Measurements from ENCODE around the gene HEY2.

Gene HEY2

GRCh38 chr6:125746019-125746414 is 3.4 kb upstream of the HEY2 start:
- TF ChIP-seq CTCF (IDR thresholded peaks at IDR 0.05; ENCODE audit: low read depth, low read length, poor library complexity, severe bottlenecking) (no peak), EZH2phosphoT487 (IDR thresholded peaks at IDR 0.05; ENCODE audit: borderline replicate concordance, low read length) (no peak)
- H3K9me2 ChIP-seq (replicated peaks; ENCODE audit: control insufficient read depth, low read length), result no peaks in the 10 kb centered on the region
- 0 out of 2 replicates have a peak overlapping the region, but pooled peaks have one; percentile 88 for H3K4me3 ChIP-seq (ENCODE audit: low read length)
- peaks cover 51% of the 10 kb centered on the region for H3K27me3 ChIP-seq (ENCODE audit: control insufficient read depth, low read length)
- no peak overlapping the region for H3K27ac ChIP-seq (ENCODE audit: low read depth, low read length)
- H3K9me3 ChIP-seq (ENCODE audit: control insufficient read depth, insufficient read depth, low read length), result no peaks in the 10 kb centered on the region
- H4K20me1 ChIP-seq (ENCODE audit: control insufficient read depth, insufficient read depth, low read depth, low read length), result no peaks in the 10 kb centered on the region
- H3K4me2 ChIP-seq (ENCODE audit: low read length), result peak overlapping the region; percentile 93
- H3K4me1 ChIP-seq (ENCODE audit: control insufficient read depth, low read length), result peaks cover 52% of the 10 kb centered on the region
- peaks cover 3% of the 10 kb centered on the region; the same call in 1 of the 2 replicates for H3K79me2 ChIP-seq (ENCODE audit: control insufficient read depth, low read length)
- H3K36me3 ChIP-seq (ENCODE audit: control insufficient read depth, low read length), result no peaks in the 10 kb centered on the region; the same call in 1 of the 2 replicates
- H3F3A ChIP-seq (ENCODE audit: control insufficient read depth, insufficient read depth), result peaks cover 11% of the 10 kb centered on the region

- peaks cover 60% of the 10 kb centered on the region for H3K4me1 ChIP-seq (ENCODE audit: control insufficient read depth, low read length)
- H4K20me1 ChIP-seq (ENCODE audit: control insufficient read depth, insufficient read depth, low read depth, low read length), result no peaks in the 10 kb centered on the region
- no peak; the same call in none of the 2 replicates for TF ChIP-seq EZH2phosphoT487 (IDR thresholded peaks at IDR 0.05; ENCODE audit: borderline replicate concordance, low read length)
- peak; percentile 41 for TF ChIP-seq CTCF (IDR thresholded peaks at IDR 0.05; ENCODE audit: low read depth, low read length, poor library complexity, severe bottlenecking)
- peaks cover 58% of the 10 kb centered on the region for H3K27me3 ChIP-seq (ENCODE audit: control insufficient read depth, low read length)
- peaks cover 3% of the 10 kb centered on the region; the same call in 1 of the 2 replicates for H3K79me2 ChIP-seq (ENCODE audit: control insufficient read depth, low read length)
- H3K36me3 ChIP-seq (ENCODE audit: control insufficient read depth, low read length), result no peaks in the 10 kb centered on the region; the same call in 1 of the 2 replicates
- peak overlapping the region; percentile 93 for H3K4me2 ChIP-seq (ENCODE audit: low read length)
- peak overlapping the region; percentile 88 for H3K4me3 ChIP-seq (ENCODE audit: low read length)
- H3K9me2 ChIP-seq (replicated peaks; ENCODE audit: control insufficient read depth, low read length), result no peaks in the 10 kb centered on the region
- no peaks in the 10 kb centered on the region for H3K9me3 ChIP-seq (ENCODE audit: control insufficient read depth, insufficient read depth, low read length)
- H3F3A ChIP-seq (ENCODE audit: control insufficient read depth, insufficient read depth), result peaks cover 15% of the 10 kb centered on the region
- peak overlapping the region; percentile 40 for H3K27ac ChIP-seq (ENCODE audit: low read depth, low read length)
Observed at GRCh38 chr6:125746731-125747588, 2.5 kb upstream of the HEY2 start.

GRCh38 chr6:125747589-125748405 is 1.6 kb upstream of the HEY2 start:
- H3K27ac ChIP-seq (ENCODE audit: low read depth, low read length), result peak overlapping the region; percentile 40
- no peaks in the 10 kb centered on the region for H3K9me3 ChIP-seq (ENCODE audit: control insufficient read depth, insufficient read depth, low read length)
- no peaks in the 10 kb centered on the region for H3K9me2 ChIP-seq (replicated peaks; ENCODE audit: control insufficient read depth, low read length)
- H3K4me2 ChIP-seq (ENCODE audit: low read length), result peak overlapping the region; percentile 93
- peaks cover 3% of the 10 kb centered on the region; the same call in 1 of the 2 replicates for H3K79me2 ChIP-seq (ENCODE audit: control insufficient read depth, low read length)
- peak overlapping the region; percentile 88 for H3K4me3 ChIP-seq (ENCODE audit: low read length)
- H3K4me1 ChIP-seq (ENCODE audit: control insufficient read depth, low read length), result peaks cover 60% of the 10 kb centered on the region
- H3F3A ChIP-seq (ENCODE audit: control insufficient read depth, insufficient read depth), result peaks cover 15% of the 10 kb centered on the region
- H3K27me3 ChIP-seq (ENCODE audit: control insufficient read depth, low read length), result peaks cover 62% of the 10 kb centered on the region
- H4K20me1 ChIP-seq (ENCODE audit: control insufficient read depth, insufficient read depth, low read depth, low read length), result no peaks in the 10 kb centered on the region
- no peaks in the 10 kb centered on the region; the same call in 1 of the 2 replicates for H3K36me3 ChIP-seq (ENCODE audit: control insufficient read depth, low read length)
- TF ChIP-seq CTCF (IDR thresholded peaks at IDR 0.05; ENCODE audit: low read depth, low read length, poor library complexity, severe bottlenecking) (no peak), EZH2phosphoT487 (IDR thresholded peaks at IDR 0.05; ENCODE audit: borderline replicate concordance, low read length) (0 out of 2 replicates have a peak, but pooled peaks have one; percentile 68)
